ENCODE measurements around the gene KRTAP2-4.

DNA sequence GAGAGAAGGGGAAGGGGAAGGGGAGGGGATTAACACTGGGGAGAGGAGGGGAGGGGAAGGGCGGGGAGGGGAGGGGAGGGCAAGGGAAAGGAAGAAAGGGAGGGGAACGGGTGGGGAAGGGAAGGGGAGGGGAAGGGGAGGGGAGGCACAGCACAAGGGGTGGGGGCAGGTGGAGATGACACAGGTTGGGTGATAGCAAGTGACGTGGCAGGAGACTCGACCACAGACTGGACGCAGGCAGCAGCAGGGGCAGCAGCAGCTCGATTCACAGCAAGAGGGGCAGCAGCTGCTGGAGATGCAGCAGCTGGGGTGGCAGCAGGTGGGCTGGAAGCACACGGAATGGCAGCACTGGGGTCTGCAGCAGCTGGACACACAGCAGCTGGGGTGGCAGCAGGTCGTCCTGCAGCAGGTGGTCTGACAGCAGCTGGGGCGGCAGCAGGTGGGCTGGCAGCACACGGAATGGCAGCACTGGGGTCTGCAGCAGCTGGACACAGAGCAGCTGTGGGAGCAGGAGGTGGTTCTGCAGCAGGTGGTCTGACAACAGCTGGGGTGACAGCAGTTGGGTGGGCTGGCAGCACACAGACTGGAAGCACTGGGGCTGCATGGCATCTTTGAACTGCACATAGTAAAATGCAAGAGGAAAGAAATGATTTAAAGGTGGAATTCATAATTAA lies 36.0 kb upstream of the KRTAP2-4 start, which contains the start of gene KRTAP4-16:
- TF ChIP-seq EZH2phosphoT487 (IDR thresholded peaks at IDR 0.05; ENCODE audit: insufficient read depth, low read depth) (no peak), EZH2 (IDR thresholded peaks at IDR 0.05; ENCODE audit: insufficient read depth, poor library complexity, severe bottlenecking) (no peak)
